NCI-H2081 (cell line): Measurements from ENCODE around the gene TBC1D9B.
"Not testable (repeated sequence)": the region's sequence is repeated elsewhere in the genome, so short reads cannot be mapped to it uniquely, and the experiment has no call there.

Experiments used
- DNase-seq, 2 experiments: peaks; one replicate each; lab custom pipeline; 2025; lab: John Stamatoyannopoulos, UW

TBC1D9B gene

GRCh38 chr5:179885491-179886090 is 22.1 kb downstream of the TBC1D9B start:
- no peak for DNase-seq

- no peak for DNase-seq
These were observed 24.5 kb downstream of the TBC1D9B start for GRCh38 chr5:179883163-179883562.

- no peak for DNase-seq
These were observed 25.4 kb downstream of the TBC1D9B start for GRCh38 chr5:179882338-179882737.

- no peak for DNase-seq
These were observed 26.7 kb downstream of the TBC1D9B start for GRCh38 chr5:179880848-179881590.

GRCh38 chr5:179880066-179880650 is 27.5 kb downstream of the TBC1D9B start:
- DNase-seq, result no peak

- no peak for DNase-seq
These were observed 28.0 kb downstream of the TBC1D9B start for GRCh38 chr5:179879690-179880010.

GRCh38 chr5:179879003-179879689 is 28.6 kb downstream of the TBC1D9B start:
- no peak for DNase-seq

GRCh38 chr5:179878222-179879002 is 29.3 kb downstream of the TBC1D9B start:
- DNase-seq, result no peak

GRCh38 chr5:179876610-179876952 is 31.1 kb downstream of the TBC1D9B start:
- DNase-seq, result no peak

GRCh38 chr5:179875741-179876609 is 31.7 kb downstream of the TBC1D9B start:
- no peak for DNase-seq

- DNase-seq, result no peak
These were observed 33.0 kb downstream of the TBC1D9B start for GRCh38 chr5:179874536-179875292.

GRCh38 chr5:179874136-179874535 is 33.6 kb downstream of the TBC1D9B start:
- DNase-seq, result no peak

- no peak for DNase-seq
These were observed 34.0 kb downstream of the TBC1D9B start for GRCh38 chr5:179873588-179874110.

- DNase-seq, result no peak
These were observed 34.7 kb downstream of the TBC1D9B start for GRCh38 chr5:179872828-179873575.

- DNase-seq, result no peak
These were observed 35.5 kb downstream of the TBC1D9B start for GRCh38 chr5:179872055-179872827.

- DNase-seq, result not testable (repeated sequence)
These were observed 36.2 kb downstream of the TBC1D9B start for GRCh38 chr5:179871533-179871932.

GRCh38 chr5:179870952-179871351 is 36.7 kb downstream of the TBC1D9B start:
- DNase-seq, result no peak

- no peak for DNase-seq
These were observed 37.2 kb downstream of the TBC1D9B start for GRCh38 chr5:179870403-179870903.
